Astrocyte (in vitro differentiated cells and primary cell): Measurements from ENCODE around the gene FAM120B.

ENCODE experiments used
- CTCF ChIP-seq: IDR thresholded peaks from 2 replicates; pipeline ENCODE4 v1.5.1; 2011; ENCODE audit warnings: low read depth, mild to moderate bottlenecking, inconsistent platforms, low read length, moderate library complexity; ENCODE audit not compliant: insufficient read depth
- EZH2 ChIP-seq: IDR thresholded peaks from 2 replicates; pipeline ENCODE4 v1.6.1; 2012; ENCODE audit warnings: mild to moderate bottlenecking, low read length, inconsistent platforms; ENCODE audit not compliant: insufficient read depth

GRCh38 chr6:170455335-170455979 is 148.9 kb downstream of the FAM120B start:
- TF ChIP-seq CTCF (no peak), EZH2 (no peak)
